MM.1S (cell line): ENCODE measurements around the gene CBLB.

Source experiments
- DNase-seq: peaks from one replicate; pipeline ENCODE4 v3.0.0-alpha.2; 2015
- H2AFZ ChIP-seq: fragments of 300-600 bp; sonication (generic); 2 replicates; pipeline ENCODE4 v1.6.0; 2016; ENCODE audit warnings: antibody characterized with exemption, low read length
- H3F3A ChIP-seq: fragments of 300-600 bp; sonication (generic); 2 replicates; pipeline ENCODE4 v1.6.1; 2016; ENCODE audit warnings: mild to moderate bottlenecking, antibody characterized with exemption, low read length, moderate library complexity, mixed read lengths; ENCODE audit not compliant: insufficient read depth
- H3K27ac ChIP-seq: fragments of 300-600 bp; sonication (generic); 2 replicates; pipeline ENCODE4 v1.5.1; 2016; ENCODE audit warnings: mild to moderate bottlenecking, low read length
- H3K27me3 ChIP-seq: fragments of 300-600 bp; sonication (generic); replicated peaks from 2 replicates; pipeline ENCODE4 v1.6.0; 2016; ENCODE audit warnings: low read length; ENCODE audit not compliant: insufficient read depth
- H3K36me3 ChIP-seq: fragments of 300-600 bp; sonication (generic); replicated peaks from 2 replicates; pipeline ENCODE4 v1.6.1; 2016; ENCODE audit warnings: mild to moderate bottlenecking, low read length, mixed read lengths; ENCODE audit not compliant: insufficient read depth
- H3K4me1 ChIP-seq: fragments of 300-600 bp; sonication (generic); 2 replicates; pipeline ENCODE4 v1.6.1; 2016; ENCODE audit warnings: low read length, mixed read lengths
- H3K4me2 ChIP-seq: fragments of 300-600 bp; sonication (generic); 2 replicates; pipeline ENCODE4 v1.6.0; 2016; ENCODE audit warnings: low read depth, low read length
- H3K4me3 ChIP-seq: fragments of 300-600 bp; sonication (generic); 2 replicates; pipeline ENCODE4 v1.5.1; 2016; ENCODE audit warnings: low read length, mixed read lengths
- H3K79me2 ChIP-seq: fragments of 300-600 bp; sonication (generic); 2 replicates; pipeline ENCODE4 v1.6.1; 2016; ENCODE audit warnings: mixed run types, low read length, mixed read lengths
- H3K9ac ChIP-seq: fragments of 300-600 bp; sonication (generic); 2 replicates; pipeline ENCODE4 v1.6.1; 2016; ENCODE audit warnings: low read length, mixed read lengths
- H3K9me2 ChIP-seq: fragments of 300-600 bp; sonication (generic); replicated peaks from 2 replicates; pipeline ENCODE4 v1.6.1; 2016; ENCODE audit warnings: mild to moderate bottlenecking, low read length, mixed read lengths; ENCODE audit not compliant: insufficient read depth
- H3K9me3 ChIP-seq: fragments of 300-600 bp; sonication (generic); replicated peaks from 2 replicates; pipeline ENCODE4 v1.6.1; 2016; ENCODE audit warnings: mild to moderate bottlenecking, low read length, mixed read lengths; ENCODE audit not compliant: insufficient read depth
- H4K20me1 ChIP-seq: fragments of 300-600 bp; sonication (generic); 2 replicates; pipeline ENCODE4 v1.6.1; 2016; ENCODE audit warnings: mild to moderate bottlenecking, low read length, moderate library complexity, mixed read lengths; ENCODE audit not compliant: insufficient read depth
- EZH2 ChIP-seq: fragments of 300-600 bp; sonication (generic); optimal IDR thresholded peaks from 2 replicates; pipeline ENCODE3; 2017; ENCODE audit warnings: low read depth, mild to moderate bottlenecking, antibody characterized with exemption, low read length, mixed read lengths
- EZH2phosphoT487 ChIP-seq: fragments of 300-600 bp; sonication (generic); IDR thresholded peaks from 2 replicates; pipeline ENCODE4 v1.6.1; 2018; ENCODE audit warnings: antibody characterized with exemption, low read length
- TF ChIP-seq, protein P1 (sequence below): fragments of 300-600 bp; sonication (generic); IDR thresholded peaks from 2 replicates; pipeline ENCODE4 v1.5.1; 2016; ENCODE audit warnings: antibody characterized with exemption, low read length, mixed read lengths

CBLB gene

GRCh38 chr3:105606016-105606415 lies 262.8 kb downstream of the CBLB start:
- Histone ChIP-seq H3K4me3 (no peak overlapping the region), H3K79me2 (no peaks in the 10 kb centered on the region), H2AFZ (no peak overlapping the region), H3K4me2 (no peak overlapping the region), H3K9me3 (no peaks in the 10 kb centered on the region), H4K20me1 (no peaks in the 10 kb centered on the region), H3K9ac (no peak overlapping the region), H3K27ac (no peak overlapping the region), H3K9me2 (no peaks in the 10 kb centered on the region), H3K4me1 (no peaks in the 10 kb centered on the region), H3F3A (no peaks in the 10 kb centered on the region), H3K27me3 (no peaks in the 10 kb centered on the region), H3K36me3 (no peaks in the 10 kb centered on the region)
- no peak for TF ChIP-seq EZH2phosphoT487
- TF ChIP-seq EZH2: no peak
- TF ChIP-seq, protein P1, sequence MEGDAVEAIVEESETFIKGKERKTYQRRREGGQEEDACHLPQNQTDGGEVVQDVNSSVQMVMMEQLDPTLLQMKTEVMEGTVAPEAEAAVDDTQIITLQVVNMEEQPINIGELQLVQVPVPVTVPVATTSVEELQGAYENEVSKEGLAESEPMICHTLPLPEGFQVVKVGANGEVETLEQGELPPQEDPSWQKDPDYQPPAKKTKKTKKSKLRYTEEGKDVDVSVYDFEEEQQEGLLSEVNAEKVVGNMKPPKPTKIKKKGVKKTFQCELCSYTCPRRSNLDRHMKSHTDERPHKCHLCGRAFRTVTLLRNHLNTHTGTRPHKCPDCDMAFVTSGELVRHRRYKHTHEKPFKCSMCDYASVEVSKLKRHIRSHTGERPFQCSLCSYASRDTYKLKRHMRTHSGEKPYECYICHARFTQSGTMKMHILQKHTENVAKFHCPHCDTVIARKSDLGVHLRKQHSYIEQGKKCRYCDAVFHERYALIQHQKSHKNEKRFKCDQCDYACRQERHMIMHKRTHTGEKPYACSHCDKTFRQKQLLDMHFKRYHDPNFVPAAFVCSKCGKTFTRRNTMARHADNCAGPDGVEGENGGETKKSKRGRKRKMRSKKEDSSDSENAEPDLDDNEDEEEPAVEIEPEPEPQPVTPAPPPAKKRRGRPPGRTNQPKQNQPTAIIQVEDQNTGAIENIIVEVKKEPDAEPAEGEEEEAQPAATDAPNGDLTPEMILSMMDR: no peak
- no peak for DNase-seq
